ENCODE data around the gene PGS1. TPM values are rescaled to one million over a fixed set of nuclear protein-coding genes. Genes with fewer than 3 reads are reported as not detected.

The PGS1 gene
- total and polyA plus RNA-seq, 2 of the 8 experiments (the other 6 are each of a cell fraction or from before 2014, with no cell fraction given): 46.7 to 60.0 TPM

DNA sequence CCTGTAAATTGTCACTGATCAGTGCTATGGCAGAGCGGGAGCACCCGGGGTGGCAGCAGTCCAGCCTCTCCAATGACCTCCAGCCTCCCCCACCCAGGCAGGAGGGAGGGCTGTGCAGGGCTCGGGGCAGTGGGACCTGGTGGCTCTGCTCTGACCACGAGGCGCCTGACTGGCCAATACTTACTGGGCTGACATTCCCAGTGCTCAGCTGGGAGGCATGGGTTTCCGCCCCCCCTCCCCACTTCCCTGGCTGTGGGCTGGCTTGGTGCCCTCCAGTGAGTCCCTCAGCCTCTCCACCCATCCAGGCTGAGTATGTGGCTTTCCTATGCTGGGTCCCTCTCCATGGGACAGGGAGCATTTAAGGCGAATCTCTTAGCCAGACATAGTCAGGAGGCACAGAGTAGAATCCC, 21.3 kb upstream of the PGS1 start (continued):
- TF ChIP-seq USF2 (IDR thresholded peaks at IDR 0.05; ENCODE audit: low read length) (no peak), E2F6 (IDR thresholded peaks at IDR 0.05) (no peak), TAF7 (optimal IDR thresholded peaks at IDR 0.05; ENCODE audit: borderline replicate concordance, low read depth, low read length) (no peak), SIN3A (conservative IDR thresholded peaks at IDR 0.05 in 1 of 2, IDR thresholded peaks at IDR 0.05 in 1 of 2; ENCODE audit: low read depth in 1 of 2, low read length in 2 of 2) (no peak), HDAC2 (IDR thresholded peaks at IDR 0.05; ENCODE audit: borderline replicate concordance in 1 of 2, low read depth in 2 of 2, low read length in 2 of 2) (no peak), RNF2 (IDR thresholded peaks at IDR 0.05; ENCODE audit: borderline replicate concordance, low read depth, low read length, missing control alignments, poor library complexity, severe bottlenecking) (no peak)
